Ovary (tissue), 3 donors: ENCODE data around the gene CDKAL1.

Experiments used
- EP300 ChIP-seq: sonication (generic); formaldehyde crosslinking; IDR thresholded peaks from one replicate; pipeline ENCODE4 v1.6.1; 2017; ENCODE audit warnings: antibody characterized with exemption
- POLR2A ChIP-seq: fragments of 450-650 bp; IDR thresholded peaks from one replicate; pipeline ENCODE4 v1.6.1; 2017; ENCODE audit warnings: antibody characterized with exemption, mild to moderate bottlenecking, moderate library complexity
- TF ChIP-seq, protein P1 (sequence below), 3 donors: fragments of 450-650 bp in 2 of 3; fragments of 200-600 bp in 1 of 3; IDR thresholded peaks; one replicate each; pipeline versions ENCODE4 v1.5.1 to v1.8.0; 2016 to 2022; ENCODE audit warnings: antibody characterized with exemption in 3 of 3, mild to moderate bottlenecking in 1 of 3
- donor health status: DM: no; HTN: no; CAD: no.

GRCh38 chr6:21246075-21246474 is 711.8 kb downstream of the CDKAL1 start:
- TF ChIP-seq, protein P1, sequence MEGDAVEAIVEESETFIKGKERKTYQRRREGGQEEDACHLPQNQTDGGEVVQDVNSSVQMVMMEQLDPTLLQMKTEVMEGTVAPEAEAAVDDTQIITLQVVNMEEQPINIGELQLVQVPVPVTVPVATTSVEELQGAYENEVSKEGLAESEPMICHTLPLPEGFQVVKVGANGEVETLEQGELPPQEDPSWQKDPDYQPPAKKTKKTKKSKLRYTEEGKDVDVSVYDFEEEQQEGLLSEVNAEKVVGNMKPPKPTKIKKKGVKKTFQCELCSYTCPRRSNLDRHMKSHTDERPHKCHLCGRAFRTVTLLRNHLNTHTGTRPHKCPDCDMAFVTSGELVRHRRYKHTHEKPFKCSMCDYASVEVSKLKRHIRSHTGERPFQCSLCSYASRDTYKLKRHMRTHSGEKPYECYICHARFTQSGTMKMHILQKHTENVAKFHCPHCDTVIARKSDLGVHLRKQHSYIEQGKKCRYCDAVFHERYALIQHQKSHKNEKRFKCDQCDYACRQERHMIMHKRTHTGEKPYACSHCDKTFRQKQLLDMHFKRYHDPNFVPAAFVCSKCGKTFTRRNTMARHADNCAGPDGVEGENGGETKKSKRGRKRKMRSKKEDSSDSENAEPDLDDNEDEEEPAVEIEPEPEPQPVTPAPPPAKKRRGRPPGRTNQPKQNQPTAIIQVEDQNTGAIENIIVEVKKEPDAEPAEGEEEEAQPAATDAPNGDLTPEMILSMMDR (IDR thresholded peaks at IDR 0.05): no peak
- TF ChIP-seq EP300: no peak
- TF ChIP-seq POLR2A: no peak
